AG04449 (cell line): ENCODE measurements around the gene GPX2.

Experiments used
- CTCF ChIA-PET: fragments of 350-600 bp; formaldehyde crosslinking; extraction: SDS; loops from one replicate; lab custom pipeline; 2021; ENCODE audit warnings: antibody characterized with exemption; lab: Yijun Ruan, JAX
- POLR2A ChIA-PET: fragments of 400-600, 350-600 bp; formaldehyde crosslinking; extraction: SDS; loops from one replicate; lab custom pipeline; 2020; ENCODE audit warnings: antibody characterized with exemption, inconsistent platforms; lab: Yijun Ruan, JAX
- DNase-seq: peaks from one replicate; pipeline ENCODE4 v3.0.0-alpha.2; 2010; ENCODE audit warnings: low read depth, low spot score
- H3K4me3 ChIP-seq: 2 replicates; pipeline ENCODE4 v1.5.1; 2011; ENCODE audit warnings: low read depth, mild to moderate bottlenecking, control low read depth, low read length
- TF ChIP-seq, protein P1 (sequence below): IDR thresholded peaks from one replicate; pipeline ENCODE4 v1.5.1; 2011; ENCODE audit warnings: mild to moderate bottlenecking, moderate library complexity, low read length, control low read depth, inconsistent platforms; ENCODE audit not compliant: insufficient read depth; ENCODE audit errors: missing control alignments

GPX2 gene

DNA sequence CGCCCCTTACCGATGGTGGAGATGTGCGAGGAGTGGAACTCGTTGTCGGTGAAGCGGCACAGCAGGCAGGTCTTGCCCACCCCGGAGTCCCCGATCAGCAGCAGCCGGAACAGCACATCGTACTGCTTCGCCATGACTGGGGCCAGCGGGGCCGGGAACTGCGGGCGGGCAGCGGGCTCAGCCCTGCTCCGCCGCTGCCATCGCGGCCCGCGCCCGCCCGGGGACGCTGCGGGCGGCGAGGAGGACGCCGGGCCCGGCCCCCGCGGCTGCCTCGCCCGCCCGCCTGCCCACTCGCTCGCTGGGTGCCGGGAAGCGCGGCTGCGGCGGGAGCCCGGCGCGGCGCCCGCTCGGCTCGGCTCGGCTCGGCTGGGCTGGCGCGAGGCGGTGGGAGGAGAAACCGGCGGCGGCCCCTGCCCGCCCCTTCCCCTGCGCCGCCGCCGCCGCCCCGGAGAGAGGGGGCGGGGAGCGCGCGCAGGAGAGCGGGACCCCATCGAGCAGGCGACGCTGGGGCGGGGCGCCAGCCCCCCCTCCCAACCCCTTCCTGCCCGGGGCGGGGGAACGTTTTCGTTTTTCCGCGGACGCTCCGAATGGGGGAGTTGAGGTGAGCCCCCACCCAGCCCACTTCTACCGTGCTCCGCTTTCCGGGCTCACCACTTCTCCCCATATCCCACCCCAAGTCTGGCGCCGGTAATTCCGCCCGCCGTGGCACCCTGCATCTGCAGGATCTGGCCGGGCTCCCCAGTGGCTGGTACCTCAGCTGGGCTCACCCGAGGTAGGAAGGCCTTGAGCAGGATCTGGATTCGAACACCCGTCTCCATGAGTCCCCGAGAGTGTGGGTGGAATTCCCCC lies 29.6 kb upstream of the GPX2 start, which contains the start of gene RAB15:
TSS of gene RAB15 (minus strand) at position 394 of the 849 bp plus-strand sequence. CDS start at position 134, 260 bp downstream.
- ChIA-PET CTCF (interaction anchor here (0.7 to 9.1 kb wide), 3 partner anchors 9 to 19 kb away, joined by 3 to 111 read pairs (median 3); partner anchors contain the start of gene FNTB), POLR2A (interaction anchor here (0.7 kb wide), 1 partner anchor 7 kb away, joined by 3 read pairs; no protein-coding TSS in a partner anchor)
- no peak for DNase-seq
- TF ChIP-seq, protein P1, sequence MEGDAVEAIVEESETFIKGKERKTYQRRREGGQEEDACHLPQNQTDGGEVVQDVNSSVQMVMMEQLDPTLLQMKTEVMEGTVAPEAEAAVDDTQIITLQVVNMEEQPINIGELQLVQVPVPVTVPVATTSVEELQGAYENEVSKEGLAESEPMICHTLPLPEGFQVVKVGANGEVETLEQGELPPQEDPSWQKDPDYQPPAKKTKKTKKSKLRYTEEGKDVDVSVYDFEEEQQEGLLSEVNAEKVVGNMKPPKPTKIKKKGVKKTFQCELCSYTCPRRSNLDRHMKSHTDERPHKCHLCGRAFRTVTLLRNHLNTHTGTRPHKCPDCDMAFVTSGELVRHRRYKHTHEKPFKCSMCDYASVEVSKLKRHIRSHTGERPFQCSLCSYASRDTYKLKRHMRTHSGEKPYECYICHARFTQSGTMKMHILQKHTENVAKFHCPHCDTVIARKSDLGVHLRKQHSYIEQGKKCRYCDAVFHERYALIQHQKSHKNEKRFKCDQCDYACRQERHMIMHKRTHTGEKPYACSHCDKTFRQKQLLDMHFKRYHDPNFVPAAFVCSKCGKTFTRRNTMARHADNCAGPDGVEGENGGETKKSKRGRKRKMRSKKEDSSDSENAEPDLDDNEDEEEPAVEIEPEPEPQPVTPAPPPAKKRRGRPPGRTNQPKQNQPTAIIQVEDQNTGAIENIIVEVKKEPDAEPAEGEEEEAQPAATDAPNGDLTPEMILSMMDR: no peak
- peak within 1 kb of the TSS; percentile 76 for H3K4me3 ChIP-seq

DNA sequence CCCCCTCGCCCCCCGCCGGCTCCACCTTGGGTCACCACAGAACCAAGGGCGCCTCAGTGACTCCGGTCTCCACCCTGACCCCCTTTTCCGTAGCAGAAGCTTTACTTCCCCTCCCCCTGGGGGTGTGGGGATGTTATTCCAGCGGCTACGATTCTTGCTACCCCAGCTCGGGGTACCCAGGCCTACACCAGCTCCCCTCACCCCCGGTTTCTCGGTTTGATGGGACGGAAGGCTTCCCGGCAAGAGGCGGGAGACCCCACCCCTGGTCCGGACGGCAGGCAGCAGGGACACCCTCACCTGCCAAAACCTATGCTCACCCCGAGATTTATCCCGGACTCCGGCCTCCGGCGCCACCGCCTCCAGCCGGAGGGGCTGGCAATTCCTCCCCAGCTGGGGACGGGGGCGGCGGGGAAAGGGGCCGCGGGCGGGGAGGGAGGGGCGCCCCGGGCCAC lies 29.0 kb upstream of the GPX2 start:
- peak overlapping the region; percentile 76 for H3K4me3 ChIP-seq
- ChIA-PET POLR2A (interaction anchor here (0.7 to 1.5 kb wide), 2 partner anchors 8 to 431 kb away, joined by 3 to 4 read pairs; partner anchors contain the start of gene HSPA2), CTCF (interaction anchor here (0.7 to 9.1 kb wide), 4 partner anchors 9 to 49 kb away, joined by 3 to 111 read pairs (median 3); partner anchors contain the start of gene FNTB)
- no peak for DNase-seq
- TF ChIP-seq, protein P1: no peak

DNA sequence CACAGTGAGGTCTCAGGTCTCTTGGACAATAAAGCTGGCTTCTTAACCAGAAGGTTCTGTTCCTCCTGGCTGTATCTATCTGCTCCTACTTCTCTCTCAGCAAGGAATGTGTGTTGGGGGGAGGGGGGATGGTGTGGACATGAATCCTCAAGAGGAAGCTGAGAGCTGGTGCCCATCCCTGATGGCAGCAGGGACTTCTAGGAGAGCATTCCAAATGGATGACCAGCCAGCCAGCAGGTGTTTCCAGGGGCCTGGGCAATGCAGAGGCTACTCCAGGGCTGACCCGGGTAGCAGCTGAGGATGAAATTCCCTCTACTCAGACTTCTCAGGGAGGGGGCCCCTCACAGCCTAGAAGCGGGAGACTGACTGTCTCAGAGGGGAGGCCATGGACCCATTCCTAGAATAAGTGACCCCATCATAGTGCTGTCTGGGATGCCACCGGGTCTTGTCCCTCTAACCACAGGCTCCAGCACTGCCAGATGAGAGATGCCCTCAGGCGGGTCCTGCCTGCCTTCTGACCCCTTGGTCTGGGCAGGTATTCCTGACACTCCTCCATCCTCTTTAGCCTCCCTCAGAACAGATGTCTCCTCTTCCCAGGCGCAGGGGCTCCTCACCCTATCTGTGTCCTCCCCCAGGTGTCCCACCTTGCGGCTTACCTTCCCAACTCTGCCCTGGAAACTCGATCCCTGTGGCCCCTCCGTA lies 28.4 kb upstream of the GPX2 start:
- ChIA-PET CTCF (interaction anchor here (0.7 to 9.1 kb wide), 5 partner anchors 8 to 79 kb away, joined by 3 to 111 read pairs (median 3); partner anchors contain the start of gene FNTB), POLR2A (interaction anchor here (0.7 to 1.5 kb wide), 2 partner anchors 9 to 430 kb away, joined by 3 to 4 read pairs; partner anchors contain the start of gene HSPA2)
- no peak for DNase-seq
- peak overlapping the region; percentile 76 for H3K4me3 ChIP-seq
- TF ChIP-seq, protein P1: no peak

DNA sequence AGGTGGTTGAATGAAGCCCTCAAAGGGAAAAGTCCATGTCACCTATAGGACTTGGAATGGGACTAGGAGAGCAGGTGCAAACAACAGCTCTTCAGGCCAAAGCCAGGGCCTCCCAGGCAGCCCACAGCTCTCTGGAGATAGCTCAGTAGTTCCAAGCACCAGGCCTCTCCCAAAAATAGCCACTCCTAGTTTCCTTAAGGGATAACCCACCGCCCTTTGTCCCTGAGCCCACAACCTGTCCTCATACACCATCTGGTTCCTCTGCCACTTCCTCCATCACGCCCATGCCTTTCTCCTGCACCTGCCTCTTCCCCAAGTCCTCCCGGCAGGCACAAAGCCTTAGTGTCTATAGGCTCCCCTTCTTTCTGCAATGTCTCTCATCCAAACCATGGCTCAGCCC lies 27.5 kb upstream of the GPX2 start:
- CTCF ChIA-PET: interaction anchor here (0.7 to 9.1 kb wide), 4 partner anchors 10 to 50 kb away, joined by 3 to 111 read pairs (median 3); partner anchors contain the start of gene FNTB
- no peak overlapping the region for H3K4me3 ChIP-seq
- DNase-seq: no peak
- POLR2A ChIA-PET: interaction anchor here (1.5 kb wide), 1 partner anchor 430 kb away, joined by 4 read pairs; the partner anchor contains the start of gene HSPA2
- TF ChIP-seq, protein P1: no peak

DNA sequence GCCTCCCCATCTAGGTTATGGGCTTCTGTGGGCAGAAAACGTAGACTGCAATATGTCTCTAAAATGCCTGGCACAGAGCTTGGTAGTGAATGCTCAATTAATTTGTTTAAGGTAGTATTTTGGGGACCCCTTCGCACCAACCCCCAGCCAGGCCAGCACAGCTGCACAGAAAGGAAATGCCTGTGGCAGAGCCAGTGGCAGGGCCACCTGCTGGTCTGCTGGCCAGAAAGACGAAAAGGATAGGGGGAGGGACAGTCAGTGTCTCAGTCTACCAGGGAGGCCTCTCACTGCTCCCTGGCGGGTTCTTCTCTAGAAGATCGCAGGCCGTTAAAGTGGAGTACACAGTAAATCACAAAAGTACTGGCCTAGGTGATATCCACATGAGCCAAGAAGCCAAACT lies 26.1 kb upstream of the GPX2 start:
- H3K4me3 ChIP-seq: no peak overlapping the region
- no peak for DNase-seq
- TF ChIP-seq, protein P1: no peak
- POLR2A ChIA-PET: no interaction called here
- CTCF ChIA-PET: interaction anchor here (1.5 to 9.1 kb wide), 2 partner anchors 12 to 16 kb away, joined by 4 to 111 read pairs; partner anchors contain the start of gene FNTB
